OCI-M2 (cell line): Measurements from ENCODE around the gene GPR65.

Experiments used
- DNase-seq: peaks from one replicate; lab custom pipeline; 2025; ENCODE audit not compliant: unreplicated experiment; lab: John Stamatoyannopoulos, UW

Gene GPR65

GRCh38 chr14:88037325-88037724 lies 32.4 kb downstream of the GPR65 start:
- DNase-seq, result no peak

- no peak for DNase-seq
These were observed 34.3 kb downstream of the GPR65 start for GRCh38 chr14:88039197-88039596.

GRCh38 chr14:88040146-88040545 lies 35.2 kb downstream of the GPR65 start:
- no peak for DNase-seq

DNA sequence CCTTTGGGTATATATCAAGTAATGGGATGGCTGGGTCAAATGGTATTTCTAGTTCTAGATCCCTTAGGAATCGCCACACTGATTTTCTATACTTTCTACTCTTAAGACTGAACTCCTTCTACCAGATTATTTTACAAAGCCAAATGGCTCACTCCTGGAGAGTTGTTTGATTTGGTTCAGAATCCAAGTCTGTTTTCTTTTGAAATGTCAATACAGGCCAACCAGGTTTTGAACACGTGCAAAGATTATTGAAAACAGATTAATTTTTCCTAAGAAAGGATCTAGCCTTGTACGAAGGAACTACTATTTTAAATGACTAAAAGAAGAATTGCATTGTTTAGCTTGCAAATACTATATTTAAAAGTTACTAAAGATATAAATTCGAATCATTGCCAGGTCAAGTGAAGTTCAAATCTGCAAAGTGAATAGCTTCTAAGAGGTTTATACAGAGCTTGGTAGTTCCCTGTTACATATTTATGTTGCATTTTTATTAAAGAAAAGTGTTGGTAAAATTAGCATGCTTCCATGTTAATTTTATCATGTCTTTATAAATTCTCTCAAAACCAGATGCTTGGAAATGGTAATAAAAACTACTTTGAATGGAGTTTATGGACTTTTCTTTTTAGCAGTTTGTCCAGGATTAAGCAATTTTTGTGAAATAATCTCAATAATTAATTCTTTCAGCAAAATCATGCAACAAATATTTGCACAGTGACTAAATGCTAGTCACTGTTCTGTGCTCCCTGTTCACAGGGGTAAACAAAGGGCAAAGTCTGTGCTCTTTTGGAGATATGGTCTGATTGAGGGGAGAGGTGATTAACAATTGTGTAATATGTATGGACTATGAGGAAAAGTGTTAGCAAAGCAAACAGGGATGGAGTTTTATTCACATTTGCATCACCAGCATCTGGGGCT lies 38.9 kb downstream of the GPR65 start:
- no peak for DNase-seq

DNA sequence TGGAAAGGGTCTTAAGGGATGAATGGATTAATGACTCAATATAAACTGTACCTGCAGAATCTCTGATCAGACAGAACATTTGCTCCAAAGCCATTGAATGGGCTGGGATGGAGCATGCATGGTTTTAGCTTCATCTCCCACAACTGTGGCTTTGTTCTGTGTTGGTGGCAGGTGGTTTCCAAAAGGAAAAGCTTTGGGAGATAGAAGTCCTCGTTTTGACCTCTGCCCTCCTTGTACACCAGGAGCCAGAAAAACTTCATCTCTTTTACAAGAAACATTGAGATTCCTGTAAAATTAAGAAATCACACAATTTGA lies 39.5 kb downstream of the GPR65 start:
- DNase-seq, result no peak

GRCh38 chr14:88044776-88045446 lies 40.0 kb downstream of the GPR65 start:
- DNase-seq, result no peak

- DNase-seq, result no peak
These were observed 40.8 kb downstream of the GPR65 start for GRCh38 chr14:88045705-88046104.

GRCh38 chr14:88048351-88048750 lies 43.4 kb downstream of the GPR65 start:
- DNase-seq, result no peak

- no peak for DNase-seq
These were observed 44.3 kb downstream of the GPR65 start for GRCh38 chr14:88049266-88049665.

GRCh38 chr14:88049936-88050335 lies 45.0 kb downstream of the GPR65 start:
- no peak for DNase-seq

- DNase-seq, result no peak
These were observed 55.6 kb downstream of the GPR65 start for GRCh38 chr14:88060576-88060975.

DNA sequence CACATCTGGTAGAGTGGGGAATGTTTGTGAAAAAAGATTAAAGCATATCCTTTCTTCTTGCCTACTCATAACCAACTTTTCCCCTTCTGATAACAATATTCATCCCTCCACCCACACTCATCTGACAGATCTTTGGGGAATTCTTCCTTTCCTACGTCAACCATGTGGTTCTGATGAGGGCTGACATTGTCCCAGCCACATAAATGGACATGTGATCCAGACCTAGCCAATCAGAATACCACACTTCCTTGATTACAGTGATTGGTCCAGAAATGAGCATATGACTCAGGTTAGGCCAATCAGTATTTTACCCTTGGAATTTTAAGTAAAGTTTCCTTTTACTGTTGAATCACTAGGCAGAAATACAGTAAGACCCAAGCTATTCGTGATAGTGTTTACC lies 58.9 kb downstream of the GPR65 start:
- DNase-seq, result no peak
